ENCODE results near the gene PHF20.

The PHF20 gene

GRCh38 chr20:35734374-35734773, 37.4 kb upstream of the PHF20 start:
- Histone ChIP-seq H3K27ac (no peak overlapping the region), H3K4me3 (ENCODE audit: low read depth, low read length) (no peak overlapping the region), H3K27me3 (replicated peaks) (no peaks in the 10 kb centered on the region), H3K36me3 (replicated peaks) (peaks cover 94% of the 10 kb centered on the region)
- no peak for TF ChIP-seq CTCF (IDR thresholded peaks at IDR 0.05; ENCODE audit: low read depth, low read length, missing control alignments)
- in situ Hi-C loops (cut with HindIII; ENCODE audit: low pct_ligation_motif_present, low sequenced_read_pairs), result loop anchor here (25.0 kb wide), 1 partner anchor 153 kb away; no protein-coding TSS in a partner anchor
- DNase-seq, result no peak

- Histone ChIP-seq H3K27ac (no peak overlapping the region), H3K27me3 (replicated peaks) (no peaks in the 10 kb centered on the region), H3K36me3 (replicated peaks) (peaks cover 94% of the 10 kb centered on the region), H3K4me3 (ENCODE audit: low read depth, low read length) (no peak overlapping the region)
- TF ChIP-seq CTCF (IDR thresholded peaks at IDR 0.05; ENCODE audit: low read depth, low read length, missing control alignments), result no peak
- DNase-seq, result no peak
- in situ Hi-C loops (cut with HindIII; ENCODE audit: low pct_ligation_motif_present, low sequenced_read_pairs), result loop anchor here (25.0 kb wide), 1 partner anchor 152 kb away; no protein-coding TSS in a partner anchor
These were observed 36.8 kb upstream of the PHF20 start for GRCh38 chr20:35734777-35735649.

GRCh38 chr20:35735826-35736470, 35.9 kb upstream of the PHF20 start:
- Histone ChIP-seq H3K4me3 (ENCODE audit: low read depth, low read length) (no peak overlapping the region), H3K27me3 (replicated peaks) (no peaks in the 10 kb centered on the region), H3K27ac (no peak overlapping the region), H3K36me3 (replicated peaks) (peaks cover 93% of the 10 kb centered on the region)
- no peak for TF ChIP-seq CTCF (IDR thresholded peaks at IDR 0.05; ENCODE audit: low read depth, low read length, missing control alignments)
- DNase-seq, result no peak
- in situ Hi-C loops (cut with HindIII; ENCODE audit: low pct_ligation_motif_present, low sequenced_read_pairs), result loop anchor here (25.0 kb wide), 1 partner anchor 151 kb away; no protein-coding TSS in a partner anchor

GRCh38 chr20:35737865-35738333, 33.9 kb upstream of the PHF20 start:
- no peak overlapping the region for H3K4me3 ChIP-seq (ENCODE audit: low read depth, low read length)
- in situ Hi-C loops (cut with HindIII; ENCODE audit: low pct_ligation_motif_present, low sequenced_read_pairs), result loop anchor here (25.0 kb wide), 1 partner anchor 149 kb away; no protein-coding TSS in a partner anchor
- H3K36me3 ChIP-seq (replicated peaks), result peaks cover 82% of the 10 kb centered on the region
- TF ChIP-seq CTCF (IDR thresholded peaks at IDR 0.05; ENCODE audit: low read depth, low read length, missing control alignments), result no peak
- no peaks in the 10 kb centered on the region for H3K27me3 ChIP-seq (replicated peaks)
- no peak overlapping the region for H3K27ac ChIP-seq
- no peak for DNase-seq

GRCh38 chr20:35738410-35739179, 33.2 kb upstream of the PHF20 start:
- no peak overlapping the region for H3K27ac ChIP-seq
- TF ChIP-seq CTCF (IDR thresholded peaks at IDR 0.05; ENCODE audit: low read depth, low read length, missing control alignments), result no peak

More at GRCh38 chr20:35738410-35739179, 33.2 kb upstream of the PHF20 start:
- DNase-seq, result no peak
- in situ Hi-C loops (cut with HindIII; ENCODE audit: low pct_ligation_motif_present, low sequenced_read_pairs), result loop anchor here (25.0 kb wide), 1 partner anchor 149 kb away; no protein-coding TSS in a partner anchor
- Histone ChIP-seq H3K4me3 (ENCODE audit: low read depth, low read length) (no peak overlapping the region), H3K27me3 (replicated peaks) (no peaks in the 10 kb centered on the region), H3K36me3 (replicated peaks) (peaks cover 75% of the 10 kb centered on the region)

All from brain microvascular endothelial cell (primary cell).